ENCODE data around the gene RPE.

DNA sequence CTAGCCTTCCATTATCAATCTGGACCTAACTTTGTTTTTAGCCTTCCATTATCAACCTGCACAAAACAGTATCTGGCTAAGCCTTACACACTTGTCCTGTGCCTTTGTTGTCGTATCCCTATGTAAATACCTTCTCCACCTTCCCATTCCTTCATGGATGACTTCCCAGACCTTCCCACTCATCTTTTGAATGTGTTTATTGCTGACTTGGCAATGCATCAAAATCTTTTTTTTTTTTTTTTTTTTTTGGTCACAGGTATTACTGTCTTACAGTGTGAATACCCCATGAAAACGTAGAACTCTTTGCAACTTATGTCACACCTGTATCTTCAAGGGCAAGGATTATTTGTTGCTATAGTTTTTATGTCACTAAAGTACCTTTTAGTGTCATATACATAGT is 25.7 kb downstream of the RPE start:
- no peak for TF ChIP-seq POLR2A (IDR thresholded peaks at IDR 0.05)
- TF ChIP-seq, protein P1, sequence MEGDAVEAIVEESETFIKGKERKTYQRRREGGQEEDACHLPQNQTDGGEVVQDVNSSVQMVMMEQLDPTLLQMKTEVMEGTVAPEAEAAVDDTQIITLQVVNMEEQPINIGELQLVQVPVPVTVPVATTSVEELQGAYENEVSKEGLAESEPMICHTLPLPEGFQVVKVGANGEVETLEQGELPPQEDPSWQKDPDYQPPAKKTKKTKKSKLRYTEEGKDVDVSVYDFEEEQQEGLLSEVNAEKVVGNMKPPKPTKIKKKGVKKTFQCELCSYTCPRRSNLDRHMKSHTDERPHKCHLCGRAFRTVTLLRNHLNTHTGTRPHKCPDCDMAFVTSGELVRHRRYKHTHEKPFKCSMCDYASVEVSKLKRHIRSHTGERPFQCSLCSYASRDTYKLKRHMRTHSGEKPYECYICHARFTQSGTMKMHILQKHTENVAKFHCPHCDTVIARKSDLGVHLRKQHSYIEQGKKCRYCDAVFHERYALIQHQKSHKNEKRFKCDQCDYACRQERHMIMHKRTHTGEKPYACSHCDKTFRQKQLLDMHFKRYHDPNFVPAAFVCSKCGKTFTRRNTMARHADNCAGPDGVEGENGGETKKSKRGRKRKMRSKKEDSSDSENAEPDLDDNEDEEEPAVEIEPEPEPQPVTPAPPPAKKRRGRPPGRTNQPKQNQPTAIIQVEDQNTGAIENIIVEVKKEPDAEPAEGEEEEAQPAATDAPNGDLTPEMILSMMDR (IDR thresholded peaks at IDR 0.05) = no peak

All from lower leg skin (tissue), 3 donors.